Caki2 (cell line): ENCODE data around the gene ZWILCH. TPM values are rescaled to one million over a fixed set of nuclear protein-coding genes. Genes with fewer than 3 reads are reported as not detected.

Source experiments
- DNase-seq: peaks from one replicate; pipeline ENCODE4 v3.0.0-alpha.2; 2015; ENCODE audit warnings: low read depth
- in situ Hi-C: cut with HindIII; loops from 2 replicates; pipeline ENCODE4 v1.10.0; 2016; ENCODE audit warnings: low sequenced_read_pairs, low pct_unique_long_range_greater_than_20kb, mixed read lengths
- total RNA-seq: library from RNA; depleted of rRNA; stranded (reverse); fragments of >200 nt; shearing (Covaris generic); gene quantifications from 2 replicates; pipeline ENCODE4 v1.2.3, GENCODE V29; 2014; ENCODE audit warnings: low replicate concordance; rRNA removed

The ZWILCH gene
- total RNA-seq, 1 experiment from 2014 or later = 42.1 TPM

DNA sequence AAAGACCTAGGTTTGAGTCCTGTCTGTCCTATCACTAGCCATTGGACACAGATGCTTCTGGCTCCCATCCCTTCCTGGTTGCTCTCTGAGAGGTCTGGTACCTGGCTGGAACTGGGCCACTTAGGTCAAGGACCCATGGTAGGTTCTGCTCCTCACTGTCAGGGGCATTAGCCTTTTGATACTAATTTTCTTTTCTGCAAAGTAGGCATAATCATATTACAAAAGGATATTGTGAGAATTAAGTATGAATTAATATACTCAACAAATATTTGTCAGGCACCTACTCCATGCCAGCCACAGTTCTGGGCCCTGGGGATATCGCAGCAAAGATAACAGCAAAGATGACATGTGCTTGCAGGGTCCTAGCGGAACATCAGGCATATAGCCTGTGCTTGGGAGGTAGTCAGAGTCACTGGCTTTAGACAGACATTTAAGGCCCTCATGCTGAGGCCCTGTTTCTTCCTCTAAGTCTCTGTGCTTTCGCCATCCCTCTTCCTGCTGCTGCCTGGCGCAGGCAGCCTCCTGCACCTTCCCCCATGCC lies 86.3 kb downstream of the ZWILCH start:
- DNase-seq = no peak
- in situ Hi-C loops = no loop called here

DNA sequence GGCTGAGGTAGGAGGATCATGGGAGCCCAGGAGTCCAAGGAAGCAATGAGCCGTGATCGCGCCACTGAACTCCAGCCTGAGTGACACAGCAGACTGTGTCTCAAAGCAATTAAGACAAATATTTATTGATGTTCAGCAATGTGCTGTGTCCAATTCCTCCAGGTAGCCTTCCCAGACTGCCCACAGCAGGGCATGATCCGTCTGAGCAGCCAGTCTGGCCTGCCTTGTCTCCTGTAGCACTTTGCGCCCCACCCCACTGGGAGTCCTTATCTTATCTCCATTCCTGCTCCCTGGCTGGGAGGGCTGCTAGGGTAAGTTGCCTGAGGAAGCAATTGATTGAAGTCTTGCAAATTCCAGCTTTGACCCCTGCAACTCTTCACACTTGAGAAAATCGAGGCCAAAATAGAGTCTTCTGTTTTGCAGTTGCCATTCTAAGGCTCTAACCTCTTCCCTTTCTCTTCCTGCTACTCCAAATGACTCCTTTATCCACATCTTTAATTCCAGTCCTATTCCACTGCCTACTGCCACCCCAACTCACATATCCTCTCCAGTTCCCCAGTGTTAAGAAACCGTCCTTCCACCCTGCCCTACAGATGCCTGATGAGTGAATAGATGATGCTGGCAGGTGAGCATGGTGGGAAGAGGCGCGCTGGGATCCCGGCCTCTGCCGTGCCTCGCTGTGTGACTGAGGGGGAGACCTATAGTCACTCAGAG lies 87.5 kb downstream of the ZWILCH start:
- in situ Hi-C loops = no loop called here
- no peak for DNase-seq

DNA sequence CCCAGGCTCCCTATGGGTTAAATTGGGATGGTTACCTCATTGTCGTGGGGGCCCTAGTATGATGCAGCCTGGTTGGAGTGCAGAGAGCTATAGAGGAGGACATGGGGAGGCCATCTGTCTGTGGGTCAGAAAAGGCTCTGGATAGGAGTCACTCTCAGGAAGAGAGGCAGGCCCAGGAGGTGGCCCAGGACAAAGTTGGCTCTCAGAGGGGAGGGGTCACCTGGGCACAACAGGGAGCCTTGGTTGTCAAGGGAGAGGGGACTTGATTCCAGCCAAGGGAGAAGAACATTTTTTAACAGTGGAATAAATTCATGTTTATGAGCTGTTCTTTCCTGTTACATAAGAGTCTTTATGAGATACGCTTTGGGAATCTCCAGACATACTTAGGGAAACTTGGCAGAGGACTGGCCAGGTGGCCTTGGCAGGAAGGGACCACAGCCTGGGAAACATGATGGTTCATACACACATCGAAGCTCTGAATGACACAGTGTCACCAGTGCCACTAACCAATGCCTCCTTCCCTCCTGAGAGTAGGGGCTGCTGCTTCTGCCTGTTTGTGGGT lies 88.2 kb downstream of the ZWILCH start:
- in situ Hi-C loops = no loop called here
- DNase-seq = no peak

DNA sequence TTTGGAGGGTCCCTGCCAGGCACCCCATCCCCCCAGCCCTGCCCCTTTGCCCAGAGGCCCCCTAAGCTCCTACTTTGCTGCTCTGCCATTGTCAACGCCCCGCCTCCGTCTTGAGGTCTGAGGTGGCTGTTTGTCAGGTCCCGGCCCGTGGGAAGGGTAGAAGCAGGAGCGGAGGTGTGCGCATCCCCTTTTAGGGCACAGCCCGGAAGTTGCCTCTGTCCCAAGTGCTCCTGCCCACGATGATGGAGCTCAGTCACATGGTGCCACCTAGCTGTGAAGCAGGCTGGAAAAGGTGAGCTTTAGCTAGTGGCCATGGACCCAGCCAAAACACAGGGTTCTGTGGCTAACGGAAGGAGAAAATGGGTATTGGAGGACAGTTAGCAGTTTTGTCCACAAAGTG lies 89.2 kb downstream of the ZWILCH start:
- in situ Hi-C loops = no loop called here
- no peak for DNase-seq

DNA sequence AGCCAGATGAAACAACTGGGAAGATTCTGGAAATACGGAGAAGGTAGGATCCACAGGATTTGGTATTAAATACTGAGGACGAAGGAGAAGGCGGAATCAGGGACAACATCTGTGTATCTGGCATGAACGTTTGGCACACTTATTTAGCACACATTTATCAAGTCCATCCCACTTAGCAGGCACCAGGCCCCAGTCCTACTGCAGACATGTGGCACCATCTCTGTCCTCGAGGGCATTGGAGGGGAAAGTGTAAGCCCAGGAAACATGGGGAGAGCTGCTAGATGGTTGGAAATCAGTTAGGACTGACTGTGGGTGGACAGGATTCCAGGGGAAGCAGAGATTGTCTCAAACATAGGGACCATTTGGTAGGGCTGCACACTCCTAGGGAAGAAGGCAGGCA lies 89.7 kb downstream of the ZWILCH start:
- DNase-seq = no peak
- in situ Hi-C loops = no loop called here

DNA sequence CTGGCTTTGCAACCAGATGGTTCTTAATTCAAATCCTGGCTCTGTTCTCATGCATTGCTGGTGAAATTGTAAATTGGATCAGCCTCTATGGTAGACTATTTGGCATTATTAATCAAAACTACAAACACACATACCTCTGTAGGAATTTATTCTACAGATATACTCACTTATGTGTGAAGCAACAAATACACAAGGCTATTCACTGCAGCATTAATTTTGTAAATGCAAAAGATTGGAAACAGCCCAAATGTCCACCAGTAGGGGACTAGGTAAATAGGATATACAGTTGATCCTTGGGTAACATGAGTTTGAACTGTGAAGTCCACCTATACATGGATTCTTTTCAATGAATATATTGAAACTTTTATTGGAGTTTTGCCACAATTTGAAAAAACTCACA lies 90.2 kb downstream of the ZWILCH start:
- in situ Hi-C loops = no loop called here

DNA sequence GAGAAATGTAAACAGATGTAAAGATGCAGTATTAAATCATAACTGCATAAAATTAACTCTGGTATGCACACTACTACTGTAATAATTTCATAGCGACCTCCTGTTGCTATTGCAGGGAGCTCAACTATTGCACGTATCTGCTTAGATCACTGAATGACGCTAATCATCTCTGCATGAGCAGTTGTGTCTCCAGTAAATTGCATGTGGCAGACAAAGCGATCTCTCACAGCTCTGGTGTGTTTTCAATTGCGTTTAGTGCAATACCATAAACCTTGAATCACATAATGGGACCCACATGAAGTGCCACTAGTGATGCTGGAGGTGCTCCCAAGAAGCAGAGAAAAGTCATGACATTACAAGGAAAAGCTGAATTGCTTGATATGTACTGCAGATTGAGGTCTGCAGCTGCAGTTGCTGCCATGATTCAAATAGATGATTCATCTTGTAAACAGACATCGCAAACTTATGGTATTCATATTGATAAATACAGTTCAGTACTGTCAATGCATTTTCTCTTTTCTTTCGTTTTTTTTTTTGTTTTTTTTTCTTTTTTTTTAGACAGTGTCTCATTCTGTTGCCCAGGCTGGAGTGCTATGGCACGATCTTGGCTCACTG lies 90.9 kb downstream of the ZWILCH start:
- in situ Hi-C loops = no loop called here
- no peak for DNase-seq

More for the DNA sequence above, 90.2 kb downstream of the ZWILCH start:
- DNase-seq = no peak

DNA sequence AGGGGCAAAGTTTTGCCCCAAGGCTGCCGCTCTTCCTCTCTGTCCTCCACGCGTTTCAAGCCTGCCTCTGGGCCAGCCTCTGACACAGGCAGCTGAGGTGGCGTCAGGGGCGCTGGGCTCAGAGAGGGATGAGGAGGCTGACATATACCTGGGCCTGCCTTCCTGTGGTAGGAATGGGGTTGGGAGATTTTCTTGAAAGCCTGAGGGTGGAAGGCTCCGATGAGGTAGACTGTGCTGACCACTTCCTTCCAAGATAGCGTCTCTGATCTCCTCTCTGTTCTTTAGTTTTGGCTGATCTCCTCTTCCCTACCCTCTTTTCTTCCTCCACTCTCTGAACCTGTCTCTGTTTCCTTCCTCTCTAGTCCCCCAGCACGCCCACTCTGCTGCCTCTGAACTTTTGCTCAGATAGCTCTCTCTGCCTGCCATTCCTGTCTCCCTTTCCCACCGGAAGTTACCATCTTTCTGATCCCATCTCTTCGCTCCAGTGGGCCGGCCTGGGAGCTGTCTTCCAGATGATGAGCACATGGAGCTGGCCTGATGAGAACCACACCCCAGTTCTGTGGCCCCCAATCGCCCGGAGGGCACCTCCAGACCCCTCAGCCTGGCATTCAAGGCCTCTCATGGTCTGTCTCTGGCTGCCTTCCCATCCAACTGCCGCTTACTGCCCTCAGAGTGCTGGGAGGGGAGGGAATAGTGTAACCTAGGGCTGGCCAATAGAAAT lies 93.1 kb downstream of the ZWILCH start:
- no peak for DNase-seq
- in situ Hi-C loops = no loop called here

Other genes with a start within 250 kb of the ZWILCH start
- 32.1 and 48.3 TPM in 2 replicates for gene DIS3L, start 211.8 kb upstream of the ZWILCH start, total RNA-seq
- 14.8 and 30.0 TPM in 2 replicates for gene TIPIN, start 148.6 kb upstream of the ZWILCH start, total RNA-seq
- 10.0 and 21.2 TPM in 2 replicates for gene MAP2K1, start 118.4 kb upstream of the ZWILCH start, total RNA-seq
- gene SNAPC5, start 7.6 kb upstream of the ZWILCH start, total RNA-seq = 73.8 and 108 TPM in 2 replicates
- 5,634 and 5,951 TPM in 2 replicates for gene RPL4, start 471 bp upstream of the ZWILCH start, total RNA-seq
- not detected in 2 replicates for gene LCTL, start 60.7 kb downstream of the ZWILCH start, total RNA-seq
- 53.7 and 64.5 TPM in 2 replicates for gene SMAD6, start 196.9 kb downstream of the ZWILCH start, total RNA-seq